ENCODE results near the gene NUP205.

DNA sequence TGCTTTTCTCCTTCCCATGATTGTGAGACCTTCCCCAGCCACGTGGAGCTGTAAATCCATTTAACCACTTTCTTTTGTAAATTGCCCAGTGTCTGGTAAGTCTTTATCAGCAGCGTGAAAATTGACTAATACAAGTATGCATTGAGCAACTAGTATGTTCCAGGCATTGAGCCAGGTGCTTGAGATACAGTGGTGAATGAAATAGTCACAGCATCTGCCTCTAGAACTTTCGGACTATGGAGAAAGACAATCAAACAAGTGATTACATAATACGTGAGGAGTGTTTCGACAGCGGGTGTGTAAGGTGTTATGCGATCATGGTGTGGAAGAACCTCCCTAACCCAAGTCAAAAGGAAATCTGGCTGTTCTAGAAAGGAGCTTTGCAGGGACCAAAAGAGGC, 21.6 kb upstream of the NUP205 start:
- TF ChIP-seq POLR2AphosphoS5 (IDR thresholded peaks at IDR 0.05; ENCODE audit: low read depth, low read length) (no peak), POLR2A (IDR thresholded peaks at IDR 0.05; ENCODE audit: borderline replicate concordance, extremely low read depth, insufficient read depth, insufficient read length) (no peak), EZH2phosphoT487 (IDR thresholded peaks at IDR 0.05; ENCODE audit: borderline replicate concordance) (no peak)
- TF ChIP-seq, protein P1, sequence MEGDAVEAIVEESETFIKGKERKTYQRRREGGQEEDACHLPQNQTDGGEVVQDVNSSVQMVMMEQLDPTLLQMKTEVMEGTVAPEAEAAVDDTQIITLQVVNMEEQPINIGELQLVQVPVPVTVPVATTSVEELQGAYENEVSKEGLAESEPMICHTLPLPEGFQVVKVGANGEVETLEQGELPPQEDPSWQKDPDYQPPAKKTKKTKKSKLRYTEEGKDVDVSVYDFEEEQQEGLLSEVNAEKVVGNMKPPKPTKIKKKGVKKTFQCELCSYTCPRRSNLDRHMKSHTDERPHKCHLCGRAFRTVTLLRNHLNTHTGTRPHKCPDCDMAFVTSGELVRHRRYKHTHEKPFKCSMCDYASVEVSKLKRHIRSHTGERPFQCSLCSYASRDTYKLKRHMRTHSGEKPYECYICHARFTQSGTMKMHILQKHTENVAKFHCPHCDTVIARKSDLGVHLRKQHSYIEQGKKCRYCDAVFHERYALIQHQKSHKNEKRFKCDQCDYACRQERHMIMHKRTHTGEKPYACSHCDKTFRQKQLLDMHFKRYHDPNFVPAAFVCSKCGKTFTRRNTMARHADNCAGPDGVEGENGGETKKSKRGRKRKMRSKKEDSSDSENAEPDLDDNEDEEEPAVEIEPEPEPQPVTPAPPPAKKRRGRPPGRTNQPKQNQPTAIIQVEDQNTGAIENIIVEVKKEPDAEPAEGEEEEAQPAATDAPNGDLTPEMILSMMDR (IDR thresholded peaks at IDR 0.05 in 2 of 3, conservative IDR thresholded peaks at IDR 0.05 in 1 of 3; ENCODE audit: borderline replicate concordance in 1 of 3, insufficient read depth in 1 of 3, low read depth in 2 of 3, low read length in 2 of 3): no peak
